GM19239 (cell line): ENCODE data around the gene MRAP.
A peak's percentile ranks its signal among the peaks of the same experiment; 100 is the strongest.
"Not testable (repeated sequence)": the region's sequence is repeated elsewhere in the genome, so short reads cannot be mapped to it uniquely, and the experiment has no call there.

Source experiments
- DNase-seq: peaks from one replicate; pipeline ENCODE4 v3.0.0; 2011; ENCODE audit warnings: low spot score; ENCODE audit not compliant: insufficient read length
- FAIRE-seq: peaks from 2 replicates; lab custom pipeline; 2011; peaks lifted over from hg19 to GRCh38; lab: Jason Lieb, UNC

Gene MRAP

DNA sequence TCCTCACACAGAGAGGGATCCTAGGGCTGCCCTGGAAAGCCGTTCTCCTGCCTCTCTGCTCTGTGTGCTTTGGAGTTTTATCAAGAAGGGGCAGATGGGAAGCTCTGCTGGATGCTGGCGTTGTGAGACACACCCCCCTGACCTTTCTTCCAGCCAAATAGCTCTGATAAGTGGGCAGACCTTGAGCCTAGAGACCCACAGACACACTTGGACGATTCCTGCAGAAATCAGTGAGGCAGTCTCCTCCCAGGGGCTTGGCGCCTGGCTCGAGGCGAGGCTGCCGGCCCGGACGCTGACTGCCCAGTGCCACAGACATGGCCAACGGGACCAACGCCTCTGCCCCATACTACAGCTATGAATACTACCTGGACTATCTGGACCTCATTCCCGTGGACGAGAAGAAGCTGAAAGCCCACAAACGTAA lies at the start of gene MRAP:
TSS of gene MRAP (plus strand) at position 198 of the 424 bp plus-strand sequence. CDS start at position 315, 117 bp downstream.
- DNase-seq = no peak
- FAIRE-seq = no peak

DNA sequence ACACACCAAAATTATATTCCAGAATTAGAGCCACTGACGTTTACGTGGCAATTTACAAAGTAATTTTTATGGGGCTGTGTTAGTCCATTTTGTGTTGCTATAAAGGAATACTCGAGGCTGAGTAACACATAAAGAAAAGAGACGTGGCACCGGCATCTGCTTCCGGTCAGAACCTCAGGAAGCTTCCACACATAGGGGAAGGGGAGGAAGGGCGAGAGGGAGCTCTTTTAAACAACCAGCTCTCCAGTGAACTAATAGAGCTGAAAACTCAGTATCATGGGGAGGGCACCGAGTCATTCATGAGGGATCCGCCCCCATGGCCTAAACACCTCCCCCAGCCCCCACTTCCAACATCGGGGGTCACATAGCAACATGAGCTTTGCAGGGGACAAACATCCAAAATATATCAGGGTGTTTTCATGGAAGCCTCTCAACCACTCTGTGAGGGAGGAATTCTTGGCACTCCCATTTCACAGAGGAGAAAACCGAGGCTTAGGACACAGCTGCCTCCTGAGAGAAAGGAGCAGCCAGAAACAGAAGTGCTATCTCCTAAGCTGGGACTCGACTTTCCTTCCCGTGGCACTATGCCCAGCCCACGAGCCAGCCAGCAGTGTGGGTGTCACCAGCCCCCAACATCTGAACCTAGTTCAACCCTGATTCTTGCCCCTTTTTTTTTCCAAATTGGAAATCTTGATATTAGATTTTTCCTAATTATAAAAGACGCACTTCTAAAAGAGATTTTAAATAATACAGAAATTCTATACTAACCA lies 49.0 kb upstream of the MRAP start:
- FAIRE-seq (no peak), DNase-seq (no peak)

DNA sequence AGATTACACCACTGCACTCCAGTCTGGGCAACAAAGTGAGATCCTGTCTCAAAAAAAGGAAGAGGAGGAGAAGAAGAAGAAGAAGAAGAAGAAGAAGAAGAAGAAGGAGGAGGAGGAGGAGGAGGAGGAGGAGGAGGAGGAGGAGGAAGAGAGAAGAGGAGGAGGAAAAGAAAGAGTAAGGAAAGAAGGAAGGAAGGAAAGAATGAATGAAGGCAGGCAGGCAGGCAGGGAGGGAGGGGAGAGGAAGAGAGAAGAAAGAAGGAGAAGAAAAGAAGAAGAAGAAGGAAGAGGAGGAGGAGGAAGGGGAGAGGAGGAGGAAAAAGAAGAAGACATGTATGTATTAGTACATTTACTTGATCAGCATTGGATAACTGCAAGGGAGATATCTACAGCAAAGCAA lies 46.5 kb upstream of the MRAP start:
- FAIRE-seq = no peak
- no peak for DNase-seq

DNA sequence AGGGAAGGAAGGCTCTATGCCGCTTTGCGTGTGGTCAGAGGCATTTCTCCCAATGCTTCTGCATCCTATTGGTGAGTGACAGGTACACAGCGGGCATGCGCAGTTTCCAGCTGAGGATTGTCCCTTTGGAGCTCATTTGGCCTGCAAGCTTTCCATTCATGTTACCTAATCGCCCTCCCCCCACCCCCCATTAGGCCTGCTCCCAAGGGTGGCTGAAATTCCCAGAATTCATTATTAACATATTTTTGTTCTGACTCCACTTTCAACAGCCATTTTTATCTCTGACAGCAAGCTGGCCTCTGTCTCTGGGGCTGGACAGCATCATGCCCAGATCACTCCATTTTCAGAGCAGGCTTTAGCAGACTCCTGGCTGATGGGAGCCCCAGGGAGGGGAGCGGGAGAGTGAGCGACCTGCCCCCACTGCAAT lies 45.4 kb upstream of the MRAP start:
- FAIRE-seq (no peak), DNase-seq (no peak)

DNA sequence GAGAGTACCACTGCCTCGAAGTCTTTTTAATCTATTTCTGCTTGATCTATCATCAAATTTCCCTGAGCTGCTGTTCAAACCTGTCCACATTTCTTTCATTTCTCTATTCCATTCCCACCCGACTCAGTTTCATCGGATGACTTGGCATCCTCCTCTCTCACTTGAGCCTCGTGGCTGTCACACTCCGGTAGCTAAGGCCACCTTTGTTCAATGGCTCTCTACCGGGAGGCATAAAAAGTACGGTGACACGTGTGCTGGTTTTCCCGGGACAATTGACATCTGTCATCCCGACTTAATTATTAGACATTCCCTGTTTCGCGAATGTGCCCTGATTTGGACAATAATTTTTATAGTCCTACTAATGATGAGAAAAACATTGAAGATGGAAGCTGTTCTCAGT lies 42.4 kb upstream of the MRAP start:
- no peak for FAIRE-seq
- DNase-seq = no peak

DNA sequence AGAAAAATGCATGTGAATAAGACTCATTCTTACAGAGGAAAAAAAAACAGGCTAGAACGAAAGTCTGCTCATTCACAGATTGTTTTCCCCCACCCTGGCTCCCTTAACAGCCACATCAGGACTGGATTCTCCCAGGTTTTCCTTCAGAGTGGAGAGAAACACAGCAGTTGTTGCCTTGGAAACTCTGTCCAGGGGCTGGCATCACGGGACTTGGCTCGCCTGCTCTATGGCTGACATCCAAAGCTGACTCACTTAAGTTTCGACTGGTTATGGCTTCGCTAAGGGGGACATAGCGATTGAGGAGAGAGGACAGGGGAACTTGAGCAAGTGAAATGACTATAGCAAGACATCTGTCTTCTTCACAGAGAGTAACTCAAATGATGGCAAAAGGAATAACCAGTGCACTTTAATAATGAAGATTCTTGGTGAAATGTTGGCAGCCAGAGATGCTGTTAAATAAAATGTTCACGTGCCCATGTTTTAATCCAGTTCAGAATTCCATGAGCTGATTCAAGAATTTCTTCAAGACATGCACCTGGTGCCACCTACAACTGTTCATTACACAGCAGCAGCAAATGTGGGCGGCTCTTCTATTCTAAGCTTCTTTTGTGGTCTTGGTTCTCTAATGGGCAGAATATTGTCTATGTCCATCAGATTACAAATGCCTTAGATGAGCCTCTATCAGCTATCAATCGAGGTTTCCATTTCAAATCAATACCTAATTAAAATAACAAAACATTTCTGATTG lies 41.6 kb upstream of the MRAP start:
- DNase-seq = no peak
- FAIRE-seq = no peak

DNA sequence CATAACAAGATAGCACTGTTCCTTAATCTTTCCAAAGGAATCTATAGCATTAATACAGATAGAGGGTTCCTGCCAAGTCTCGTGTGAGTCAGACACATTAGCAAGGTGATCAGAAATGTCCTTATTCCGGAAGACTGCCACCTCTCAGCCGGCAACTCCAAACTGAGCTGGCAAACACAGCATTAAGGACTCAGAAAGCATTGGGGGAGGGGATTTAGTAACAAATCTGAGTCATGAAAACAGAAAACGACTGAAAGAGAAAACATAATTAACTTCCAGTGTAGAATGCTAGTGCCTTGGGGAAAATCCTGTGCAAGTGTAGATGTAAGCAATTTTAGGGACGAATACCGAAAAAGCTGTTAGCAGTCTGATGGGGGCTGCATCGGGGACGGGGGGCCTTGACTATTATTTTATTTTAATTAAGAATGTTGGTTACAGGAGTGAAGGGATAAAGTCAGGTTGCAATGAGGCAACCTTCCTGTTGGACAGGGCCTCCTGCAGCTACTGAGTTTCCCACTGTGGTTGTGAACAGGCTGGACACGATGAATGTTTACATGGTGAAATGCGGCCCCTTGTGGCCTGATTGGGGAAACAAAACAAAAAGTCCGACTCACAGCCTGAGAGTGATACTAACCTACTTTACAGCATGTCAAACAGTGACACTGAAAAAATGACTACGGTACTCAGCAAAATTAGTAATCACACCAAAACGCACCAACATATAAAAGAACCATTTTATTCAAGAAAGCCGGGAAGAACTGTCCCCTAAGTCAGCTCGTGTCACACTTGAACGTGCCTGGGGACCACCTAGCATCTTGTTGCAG lies 40.5 kb upstream of the MRAP start:
- DNase-seq = peak; percentile 56
- FAIRE-seq = peak; percentile 69

DNA sequence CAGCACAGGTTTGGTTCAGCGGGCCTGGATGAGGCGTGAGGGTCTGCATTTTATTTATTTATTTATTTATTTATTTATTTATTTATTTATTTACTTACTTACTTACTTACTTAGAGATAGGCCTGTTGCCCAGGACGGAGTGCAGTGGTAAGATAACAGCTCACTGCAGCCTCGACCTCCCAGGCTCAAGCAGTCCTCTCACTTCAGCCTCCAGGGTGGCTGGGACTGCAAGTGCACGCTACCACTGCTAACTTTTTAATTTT lies 39.9 kb upstream of the MRAP start:
- not testable (repeated sequence) for FAIRE-seq, DNase-seq

DNA sequence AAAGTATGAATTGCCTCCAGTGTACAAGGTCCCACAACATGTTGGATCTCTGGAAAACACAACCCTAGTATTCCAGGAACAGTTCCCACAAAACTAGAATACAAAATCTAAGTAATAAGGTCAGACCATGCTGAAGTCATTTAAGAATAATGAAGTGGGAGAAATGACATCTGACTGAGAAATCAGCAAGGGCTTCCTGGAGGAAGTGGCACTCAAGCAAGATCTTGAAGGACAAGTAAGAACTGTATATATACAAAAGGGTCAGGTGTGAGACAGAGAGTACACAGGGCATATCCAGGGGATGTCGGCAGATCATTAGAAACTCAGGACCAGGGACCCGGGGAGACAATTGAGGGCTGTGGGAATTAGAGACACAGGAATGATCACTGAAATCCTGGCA lies 38.5 kb upstream of the MRAP start:
- DNase-seq (no peak), FAIRE-seq (no peak)

DNA sequence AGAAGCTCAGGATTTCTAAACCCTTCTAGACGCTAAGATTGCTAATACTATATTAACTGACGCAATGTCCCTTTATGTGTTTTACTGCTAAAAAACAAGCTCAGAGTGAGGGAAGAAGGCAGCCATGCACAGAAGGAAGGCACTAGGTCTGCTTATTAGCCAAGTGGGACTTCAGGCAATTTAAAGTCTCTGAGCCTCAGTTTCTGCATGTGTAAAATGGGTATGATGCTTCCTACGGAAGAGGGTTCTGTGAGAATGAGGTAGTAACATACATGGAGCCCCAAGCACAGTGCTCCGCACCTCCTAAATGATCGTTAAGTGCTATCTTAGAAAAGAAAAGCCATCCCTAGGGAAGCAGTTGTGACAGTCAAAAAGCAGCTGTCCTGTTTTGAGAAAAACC lies 36.7 kb upstream of the MRAP start:
- DNase-seq = no peak

DNA sequence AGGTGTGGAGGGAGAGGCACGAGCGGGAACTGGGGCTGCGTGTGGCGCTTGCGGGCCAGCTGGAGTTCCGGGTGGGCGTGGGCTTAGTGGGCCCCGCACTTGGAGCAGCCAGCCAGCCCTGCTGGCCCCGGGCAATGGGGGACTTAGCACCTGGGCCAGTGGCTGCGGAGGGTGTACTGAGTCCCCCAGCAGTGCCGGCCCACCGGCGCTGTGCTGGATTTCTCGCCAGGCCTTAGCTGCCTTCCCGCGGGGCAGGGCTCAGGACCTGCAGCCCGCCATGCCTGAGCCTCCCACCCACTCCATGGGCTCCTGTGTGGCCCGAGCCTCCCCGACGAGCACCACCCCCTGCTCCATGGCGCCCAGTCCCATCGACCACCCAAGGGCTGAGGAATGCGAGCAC lies 33.3 kb upstream of the MRAP start:
- FAIRE-seq = not testable (repeated sequence)

More for the DNA sequence above, 36.7 kb upstream of the MRAP start:
- FAIRE-seq = no peak

DNA sequence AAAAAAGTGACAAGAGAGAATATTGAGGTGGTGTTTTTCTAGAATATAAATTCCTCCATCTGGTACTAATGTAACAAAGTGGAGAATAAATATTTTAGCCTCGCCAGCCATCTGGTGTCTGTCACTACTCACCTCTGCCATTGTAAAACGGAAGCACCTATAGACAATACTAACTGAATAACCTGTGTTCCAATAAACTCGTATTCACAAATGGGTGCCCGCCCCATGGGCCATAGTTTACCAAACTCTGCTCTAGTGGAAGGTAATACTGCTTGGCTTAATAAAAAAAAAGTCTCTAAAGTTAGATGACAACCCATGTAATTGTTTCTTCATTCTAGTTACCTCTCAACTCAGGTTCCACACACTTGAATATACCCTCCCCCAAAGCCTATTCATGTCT lies 27.9 kb upstream of the MRAP start:
- FAIRE-seq (no peak), DNase-seq (no peak)

More for the DNA sequence above, 33.3 kb upstream of the MRAP start:
- DNase-seq = not testable (repeated sequence)

DNA sequence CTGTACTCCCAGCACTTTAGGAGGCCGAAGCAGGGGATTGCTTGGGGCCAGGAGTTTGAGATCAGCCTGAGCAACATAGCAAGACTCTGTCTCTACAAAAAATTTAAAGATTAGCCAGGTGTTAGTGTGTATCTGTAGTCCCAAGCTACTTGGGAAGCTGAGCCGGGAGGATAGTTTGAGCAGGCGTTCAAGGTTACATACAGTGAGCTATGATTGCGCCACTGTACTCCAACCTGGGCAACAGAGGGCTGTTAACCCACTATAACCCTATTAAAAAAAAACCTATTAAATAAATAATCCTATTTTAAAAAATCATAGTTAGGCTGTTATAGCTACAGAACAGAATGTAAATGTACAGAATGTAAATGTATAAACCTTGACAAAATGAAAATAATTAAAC lies 22.0 kb upstream of the MRAP start:
- DNase-seq (no peak), FAIRE-seq (no peak)

DNA sequence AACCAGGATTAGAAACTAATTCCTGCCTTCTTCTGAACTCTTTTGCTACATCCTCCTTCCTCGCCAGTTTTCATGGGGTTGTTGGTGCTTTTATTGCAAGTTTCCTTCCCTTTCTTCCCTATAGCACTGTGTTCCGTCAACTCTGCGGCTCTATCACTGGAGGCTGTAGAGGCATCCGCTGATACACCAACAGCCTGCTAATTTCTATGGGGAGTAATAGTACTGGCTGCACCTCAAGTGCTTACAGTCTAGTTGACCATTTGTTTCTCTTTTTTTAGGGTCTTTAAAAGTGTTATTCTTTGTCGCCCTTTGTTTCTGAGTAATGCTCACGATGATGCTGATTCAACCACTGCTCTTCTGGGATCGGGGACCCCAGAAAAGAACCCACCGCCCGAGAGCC lies 20.6 kb upstream of the MRAP start:
- FAIRE-seq = no peak
- no peak for DNase-seq

DNA sequence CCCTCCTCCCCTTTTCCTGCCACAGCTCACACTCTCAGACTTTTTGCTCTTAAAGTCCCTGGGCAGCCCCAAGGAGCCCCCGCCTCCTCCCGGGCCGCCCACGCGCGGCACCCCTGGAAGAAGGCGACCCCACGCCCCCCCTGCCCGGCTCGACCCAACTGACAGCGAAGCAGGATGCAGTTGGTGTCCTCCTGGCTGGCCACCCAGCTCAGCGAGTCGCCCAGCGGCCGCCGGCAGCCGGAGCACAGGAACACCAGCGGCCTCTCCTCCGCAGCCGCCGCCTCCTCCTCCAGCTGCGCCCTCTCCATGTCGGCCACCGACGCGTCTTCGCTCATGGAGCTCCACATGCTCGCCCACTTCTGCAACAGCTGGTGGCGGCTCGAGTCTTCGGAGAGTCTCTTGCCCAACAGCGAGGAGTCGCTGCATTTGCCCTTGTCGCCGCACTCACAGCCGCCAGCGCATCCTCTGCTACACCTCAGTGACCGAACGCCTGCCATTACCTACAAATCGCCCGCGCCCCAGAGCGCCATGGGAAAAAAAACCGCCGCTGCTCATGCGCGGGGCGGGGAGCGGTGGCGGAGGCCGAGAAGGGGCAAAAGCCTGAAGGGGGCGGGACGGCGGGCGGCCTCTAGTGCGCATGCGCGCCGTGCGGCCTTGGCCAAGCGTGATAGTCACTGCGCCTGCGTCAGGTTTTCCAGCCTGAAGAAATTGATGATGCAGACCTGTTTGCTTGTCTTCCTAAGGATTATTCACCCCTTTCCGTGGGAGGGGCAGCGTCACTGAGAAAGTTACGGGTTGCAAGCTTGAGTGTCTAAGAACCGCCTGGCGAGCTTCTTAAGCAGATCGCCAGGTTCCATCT lies 19.9 kb upstream of the MRAP start, which contains the start of gene MIS18A:
TSS of gene MIS18A (minus strand) at position 532 of the 859 bp plus-strand sequence. CDS start at position 497, 35 bp downstream.
- peak; percentile 84 for FAIRE-seq
- peak; percentile 87 for DNase-seq

DNA sequence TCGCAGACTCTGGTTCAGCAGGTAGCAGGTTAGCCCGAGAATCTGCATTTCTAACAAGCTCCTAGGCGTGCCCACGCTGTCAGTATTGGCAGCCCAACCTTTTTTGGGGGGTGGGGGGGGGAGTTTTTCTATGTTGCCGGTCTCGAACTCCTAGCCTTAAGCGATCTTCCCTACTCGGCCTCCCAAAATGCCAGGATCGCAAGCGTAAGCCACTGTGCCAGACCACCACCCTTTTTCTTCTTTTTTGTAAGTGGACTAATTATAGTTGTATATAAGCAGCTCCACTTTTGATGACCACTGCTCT lies 19.3 kb upstream of the MRAP start:
- FAIRE-seq = no peak
- no peak for DNase-seq

DNA sequence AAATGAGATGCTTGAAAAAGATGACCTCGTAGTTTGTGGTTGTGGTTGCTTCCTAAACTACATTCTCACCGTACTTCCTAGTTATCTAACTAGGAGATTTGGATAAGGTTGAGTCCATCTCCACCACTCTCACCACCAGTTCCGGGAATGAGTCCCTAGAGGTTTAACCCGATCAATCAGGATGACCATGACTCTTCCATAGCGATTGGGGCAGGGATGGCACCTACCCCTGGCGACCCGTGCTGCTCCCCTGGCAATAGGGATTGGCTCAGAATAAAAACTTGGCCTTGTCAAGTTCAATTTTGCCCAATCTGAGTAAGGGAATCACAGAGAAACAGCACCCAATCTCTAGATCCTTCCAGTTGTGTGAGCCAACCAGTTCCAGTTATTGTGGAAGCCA lies 17.1 kb upstream of the MRAP start:
- no peak for DNase-seq
- no peak for FAIRE-seq

DNA sequence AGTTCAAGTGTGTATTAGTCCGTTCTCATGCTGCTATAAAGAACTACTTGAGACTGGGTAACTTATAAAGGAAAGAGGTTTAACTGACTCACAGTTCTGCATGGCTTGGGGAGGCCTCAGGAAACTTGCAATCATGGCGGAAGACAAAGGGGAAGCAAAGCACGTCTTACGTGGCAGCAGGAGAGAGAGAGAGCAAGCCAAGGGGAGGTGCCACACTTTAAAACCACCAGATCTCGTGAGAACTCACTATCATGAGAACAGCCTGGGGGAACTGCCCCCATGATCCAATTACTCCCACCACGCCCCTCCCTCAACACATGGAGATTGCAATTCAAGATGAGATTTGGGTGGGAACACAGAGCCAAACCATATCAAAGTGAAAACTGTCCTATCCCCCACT lies 15.7 kb upstream of the MRAP start:
- FAIRE-seq (no peak), DNase-seq (no peak)

DNA sequence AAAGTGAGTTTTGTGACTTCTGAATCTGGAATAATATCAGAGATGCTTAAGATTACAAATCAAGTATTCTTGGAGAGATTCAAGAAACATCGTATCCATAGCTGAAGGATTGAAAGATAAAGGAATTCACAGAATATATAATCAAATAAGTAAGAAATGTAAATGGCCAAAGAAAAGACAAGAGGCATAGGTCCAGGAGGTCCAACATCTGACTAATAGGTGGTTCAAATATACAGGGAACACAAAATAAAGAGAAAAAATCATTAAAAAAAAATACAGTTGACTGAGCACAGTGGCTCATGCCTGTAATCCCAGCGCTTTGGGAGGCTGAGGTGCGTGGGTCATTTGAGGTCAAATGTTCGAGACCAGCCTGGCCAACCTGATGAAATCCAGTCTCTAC lies 13.2 kb upstream of the MRAP start:
- DNase-seq = no peak
- no peak for FAIRE-seq

DNA sequence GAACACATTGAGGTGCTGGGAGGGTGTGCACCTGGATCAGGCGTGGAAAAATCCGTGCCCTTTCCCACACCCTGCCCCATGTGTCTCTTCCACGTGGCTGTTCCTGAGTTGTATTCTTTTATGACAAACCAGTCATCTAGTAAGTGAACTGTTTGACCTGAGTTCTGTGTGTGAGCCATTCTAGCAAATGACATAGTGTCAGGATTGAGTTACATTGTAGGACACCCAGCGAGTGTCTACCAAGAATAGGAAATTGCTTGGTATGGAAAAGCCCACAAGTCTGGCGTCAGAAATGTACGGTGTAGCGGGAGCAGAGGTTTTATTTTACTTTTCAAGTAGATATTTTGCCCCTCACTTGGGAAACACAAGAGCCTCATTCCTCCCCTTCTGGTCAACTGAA lies 1.2 kb upstream of the MRAP start:
- FAIRE-seq (no peak), DNase-seq (no peak)
